ENCODE data around the gene NPLOC4.
A peak's percentile ranks its signal among the peaks of the same experiment; 100 is the strongest.

The NPLOC4 gene

GRCh38 chr17:81563861-81564586 is 72.9 kb downstream of the NPLOC4 start:
- no peak for DNase-seq

DNA sequence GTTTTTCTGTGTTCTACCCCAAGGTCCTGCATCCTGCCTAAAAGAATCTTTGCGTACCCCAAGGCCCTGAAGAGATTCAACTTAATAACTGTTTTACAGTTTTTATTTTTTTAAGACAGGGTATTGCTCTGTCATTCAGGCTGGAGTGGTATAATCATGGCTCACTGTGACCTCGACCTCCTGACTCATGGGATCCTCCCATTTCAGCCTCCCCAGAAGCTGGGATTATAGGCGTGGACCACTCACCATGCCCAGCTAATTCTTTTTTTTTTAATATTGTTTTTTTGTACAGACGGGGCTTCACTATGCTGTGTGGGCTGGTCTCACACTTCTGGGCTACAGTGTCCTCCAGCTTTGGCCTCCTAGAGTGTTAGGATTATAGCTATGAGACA is 75.4 kb downstream of the NPLOC4 start:
- no peak for DNase-seq

GRCh38 chr17:81558941-81559806 is 77.7 kb downstream of the NPLOC4 start:
- DNase-seq = no peak

DNA sequence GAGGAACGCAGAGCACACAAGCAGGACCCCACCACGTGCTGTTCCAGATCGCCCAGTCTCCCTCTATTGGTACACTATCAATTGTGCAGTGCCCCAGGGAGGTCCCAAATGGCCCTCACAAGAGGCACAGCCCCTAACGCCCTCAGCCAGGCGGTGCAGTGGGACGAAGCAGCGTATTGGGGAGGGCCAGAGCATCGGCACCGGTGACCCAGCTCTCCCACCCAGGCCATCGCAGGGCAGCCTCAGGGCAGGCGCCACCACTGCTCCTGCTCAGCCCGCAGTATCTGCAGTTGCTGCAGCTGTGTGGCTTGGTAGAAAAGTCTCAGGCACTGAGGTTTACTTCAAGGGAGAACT is 78.8 kb downstream of the NPLOC4 start:
- no peak for DNase-seq

DNA sequence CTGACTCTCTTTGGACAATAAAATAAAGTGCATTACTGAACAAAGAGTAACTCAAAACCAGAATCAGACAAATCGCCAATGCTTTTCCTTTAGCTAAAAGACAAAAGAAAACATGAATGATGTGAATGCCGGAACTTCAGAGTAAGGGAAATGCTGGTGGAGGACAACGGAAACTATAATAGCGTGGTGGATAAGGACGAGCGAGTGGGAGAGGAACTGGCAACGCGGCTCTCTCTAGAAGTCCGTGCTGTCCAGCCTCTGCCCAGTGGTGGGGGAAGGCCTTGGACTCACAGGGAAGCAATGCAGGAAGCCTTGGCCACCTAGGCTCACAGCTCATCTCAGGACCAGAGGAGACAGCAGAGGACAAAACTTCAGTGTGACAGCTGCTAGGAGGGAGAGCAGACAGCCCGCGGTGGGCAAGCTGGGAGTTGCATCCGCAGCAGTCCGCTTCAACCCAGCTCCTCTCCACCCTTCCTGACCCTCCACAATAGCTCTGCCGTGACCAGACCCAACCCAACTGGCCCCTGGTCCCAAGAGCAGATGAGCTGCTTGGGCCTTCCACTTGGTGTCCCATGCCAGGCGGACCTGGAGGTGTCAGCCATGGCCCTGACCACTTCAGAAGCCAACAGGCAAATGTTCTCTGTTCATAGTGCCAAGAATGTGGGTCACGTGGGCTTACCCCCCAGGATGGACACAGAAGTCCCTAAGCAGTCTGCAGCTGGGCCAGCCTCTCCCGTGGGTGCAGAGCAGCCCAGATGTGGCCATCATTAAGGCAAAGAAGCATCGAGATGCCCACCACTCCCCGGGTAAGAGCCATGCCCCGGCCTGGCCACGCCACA is 79.4 kb downstream of the NPLOC4 start:
- no peak for DNase-seq

- DNase-seq = no peak
Measured at GRCh38 chr17:81556863-81557262, 80.0 kb downstream of the NPLOC4 start.

DNA sequence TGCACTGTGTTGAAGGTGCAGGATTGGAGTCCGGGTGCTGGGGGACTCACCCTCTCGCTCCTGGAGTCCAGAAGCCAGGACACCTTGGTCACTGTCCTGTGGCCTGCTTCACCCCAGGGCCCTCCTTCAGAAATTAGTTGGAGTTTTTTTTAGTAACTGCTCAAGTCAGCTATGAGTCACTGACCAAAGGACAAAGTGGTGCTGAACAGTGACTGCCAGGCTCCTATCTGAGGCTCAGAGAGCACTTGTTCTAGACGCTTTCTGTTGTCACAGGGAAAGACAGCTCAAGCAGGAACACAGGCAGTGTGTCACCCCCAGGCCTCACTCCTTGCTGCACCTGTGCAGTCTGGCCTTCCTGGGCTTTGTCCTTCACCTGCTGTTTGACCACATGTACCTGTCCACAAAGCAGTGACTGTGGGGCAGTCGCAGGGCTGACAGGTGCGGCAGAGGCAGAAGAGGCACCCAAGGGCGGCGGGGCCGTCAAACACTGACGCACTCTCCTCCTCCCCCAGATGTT is 80.7 kb downstream of the NPLOC4 start:
- DNase-seq = no peak

DNA sequence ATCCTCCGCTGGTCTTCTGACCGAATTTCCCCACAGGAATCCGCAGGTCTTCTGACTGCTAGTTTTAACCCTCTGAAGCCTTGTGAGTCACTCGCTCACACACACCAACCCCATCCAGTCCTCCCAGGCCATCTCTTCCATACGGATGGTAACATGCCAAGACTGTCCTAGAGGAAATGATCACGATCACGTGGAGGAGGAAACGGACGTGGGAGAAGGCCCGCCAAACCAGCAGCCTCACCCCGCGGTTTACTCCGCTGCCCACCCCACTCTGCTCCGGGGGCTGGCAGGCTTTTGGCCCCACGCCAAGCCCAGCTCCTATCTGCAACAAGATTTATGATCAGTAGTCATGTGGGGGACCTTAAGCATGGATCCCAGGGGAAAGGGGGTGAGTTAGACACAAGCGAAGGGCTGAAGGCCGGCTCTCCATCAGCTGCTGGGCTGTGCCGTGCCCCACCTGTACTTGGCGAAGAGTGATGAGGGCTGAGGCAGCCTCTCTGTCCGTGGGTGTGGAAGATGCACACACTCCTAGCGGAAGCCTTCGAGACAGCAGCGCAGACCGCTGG is 83.2 kb downstream of the NPLOC4 start:
- no peak for DNase-seq

DNA sequence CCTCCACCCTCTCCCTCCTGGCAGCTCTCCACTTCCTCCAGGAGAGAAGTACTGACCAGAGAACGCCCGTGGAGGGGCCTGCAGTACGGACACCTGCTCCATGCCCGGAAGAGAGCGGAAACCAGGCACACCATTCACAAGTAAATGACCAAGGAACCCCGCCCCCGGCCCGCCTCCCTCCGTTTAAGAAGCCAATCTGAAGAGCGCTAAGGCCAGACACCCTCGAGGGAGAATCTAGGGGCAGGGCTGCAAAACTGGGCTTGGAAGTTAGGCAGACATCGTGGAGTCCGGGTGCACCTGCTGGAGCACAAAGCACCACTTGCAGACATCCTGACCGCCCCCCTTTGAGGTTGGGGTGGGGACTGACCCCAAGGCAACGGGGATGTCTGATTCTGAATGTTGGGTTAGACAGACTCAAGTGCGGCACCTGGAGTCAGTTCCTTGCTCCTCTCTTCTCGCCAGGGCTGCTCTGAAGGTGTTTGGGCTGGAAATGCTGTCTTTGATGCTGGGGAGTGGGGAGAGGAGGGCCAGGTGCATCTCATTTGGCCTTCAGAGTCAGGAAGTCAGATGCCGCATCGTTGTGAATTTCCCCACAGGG is 83.8 kb downstream of the NPLOC4 start:
- DNase-seq = peak; percentile 81

DNA sequence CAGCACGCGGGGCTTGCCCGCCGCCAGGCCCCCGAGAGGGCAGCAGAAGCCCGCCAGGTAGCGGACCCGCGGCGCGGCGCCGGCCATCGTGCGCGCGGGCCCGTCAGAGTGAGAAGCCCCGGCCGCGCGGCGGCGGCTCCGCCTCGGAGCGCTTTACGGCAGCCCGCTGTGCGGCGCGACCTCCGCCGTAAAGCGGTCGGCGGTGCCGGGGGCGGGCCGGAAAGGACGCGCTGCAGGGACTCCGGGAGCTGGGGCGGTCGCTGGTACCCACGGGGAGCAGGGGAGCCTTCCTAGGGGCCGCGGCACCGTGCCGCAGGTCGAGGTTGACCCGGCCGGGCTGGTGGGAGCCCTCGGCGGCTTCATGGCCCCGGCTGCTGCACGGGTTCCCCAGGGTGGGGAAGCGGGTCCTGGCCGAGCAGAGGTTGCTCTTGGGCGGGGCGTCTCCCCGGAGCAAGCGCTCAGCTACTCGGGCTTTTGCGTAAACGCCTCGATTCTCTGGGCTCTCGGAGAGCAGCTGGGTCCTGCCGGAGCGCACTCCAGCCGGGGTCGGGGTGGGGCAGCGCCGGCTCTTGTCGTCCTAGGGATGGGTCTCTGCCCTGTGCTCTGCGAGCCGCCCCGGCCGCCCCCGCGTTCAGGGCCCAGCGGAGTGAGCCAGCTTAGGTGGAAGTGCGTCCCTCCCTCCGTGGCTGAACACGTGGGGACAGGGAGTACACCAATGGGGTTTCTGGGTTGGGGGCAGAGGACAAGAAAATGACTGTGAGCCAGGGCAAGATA is 84.5 kb downstream of the NPLOC4 start, which contains the start of gene FAAP100:
Gene FAAP100, minus strand, starts transcription at position 110 of the 774 bp plus-strand sequence. Its CDS starts 23 bp downstream, at position 87.
- peak; percentile 79 for DNase-seq

- no peak for DNase-seq
Measured at GRCh38 chr17:81551458-81552243, 85.3 kb downstream of the NPLOC4 start.

- no peak for DNase-seq
Measured at GRCh38 chr17:81550830-81551457, 86.0 kb downstream of the NPLOC4 start.

- DNase-seq = no peak
Measured at GRCh38 chr17:81550285-81550684, 86.6 kb downstream of the NPLOC4 start.

- DNase-seq = no peak
Measured at GRCh38 chr17:81549826-81550225, 87.1 kb downstream of the NPLOC4 start.

- no peak for DNase-seq
Measured at GRCh38 chr17:81549031-81549557, 87.8 kb downstream of the NPLOC4 start.

DNA sequence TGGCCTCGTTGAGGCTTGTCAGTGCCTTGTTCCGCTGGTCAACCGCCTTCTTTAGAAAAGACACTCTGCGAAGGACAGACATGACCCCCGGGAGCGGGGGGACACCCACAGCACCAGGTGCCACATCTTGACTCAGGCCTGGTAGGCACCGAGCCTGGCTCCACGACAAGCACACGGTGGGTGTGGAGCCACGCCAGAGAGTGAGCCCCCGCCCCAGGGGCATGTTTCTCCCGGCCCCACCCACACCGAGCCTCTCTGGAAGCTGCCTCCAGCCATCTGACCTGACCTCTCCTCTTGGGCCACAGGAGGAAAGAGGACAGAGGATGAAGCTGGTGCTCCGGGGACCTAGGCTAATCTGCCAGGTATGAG is 89.3 kb downstream of the NPLOC4 start:
- DNase-seq = no peak

GRCh38 chr17:81546906-81547613 is 89.9 kb downstream of the NPLOC4 start:
- DNase-seq = no peak

- no peak for DNase-seq
Measured at GRCh38 chr17:81545160-81545949, 91.6 kb downstream of the NPLOC4 start.

Measured in stimulated activated CD4-positive, alpha-beta T cell treated with anti-CD3 and anti-CD28 coated beads, Interleukin-4, amount 100 ng/mL, for 24 hours (primary cell).